Measurements from ENCODE around the gene RGS8.

The RGS8 gene

GRCh38 chr1:182670032-182670749 lies 14.2 kb downstream of the RGS8 start:
- DNase-seq: no peak

- no peak for DNase-seq
Observed at GRCh38 chr1:182669266-182669665, 15.1 kb downstream of the RGS8 start.

- DNase-seq: no peak
Observed at GRCh38 chr1:182668521-182669054, 15.8 kb downstream of the RGS8 start.

GRCh38 chr1:182667848-182668505 lies 16.4 kb downstream of the RGS8 start:
- DNase-seq: no peak

- no peak for DNase-seq
Observed at GRCh38 chr1:182666706-182667105, 17.7 kb downstream of the RGS8 start.

GRCh38 chr1:182664296-182664695 lies 20.1 kb downstream of the RGS8 start:
- no peak for DNase-seq

GRCh38 chr1:182662956-182663355 lies 21.4 kb downstream of the RGS8 start:
- DNase-seq: no peak

- no peak for DNase-seq
Observed at GRCh38 chr1:182662121-182662890, 22.1 kb downstream of the RGS8 start.

- DNase-seq: no peak
Observed at GRCh38 chr1:182658055-182658454, 26.3 kb downstream of the RGS8 start.

GRCh38 chr1:182656842-182657397 lies 27.5 kb downstream of the RGS8 start:
- no peak for DNase-seq

- DNase-seq: no peak
Observed at GRCh38 chr1:182653986-182654385, 30.4 kb downstream of the RGS8 start.

GRCh38 chr1:182652933-182653332 lies 31.5 kb downstream of the RGS8 start:
- DNase-seq: no peak

GRCh38 chr1:182651339-182651724 lies 33.1 kb downstream of the RGS8 start:
- DNase-seq: no peak

GRCh38 chr1:182650678-182651338 lies 33.6 kb downstream of the RGS8 start:
- DNase-seq: no peak

- DNase-seq: no peak
Observed at GRCh38 chr1:182649041-182649440, 35.3 kb downstream of the RGS8 start.

GRCh38 chr1:182646739-182647138 lies 37.6 kb downstream of the RGS8 start:
- DNase-seq: no peak

GRCh38 chr1:182644886-182645285 lies 39.5 kb downstream of the RGS8 start:
- no peak for DNase-seq

- no peak for DNase-seq
Observed at GRCh38 chr1:182643699-182644098, 40.7 kb downstream of the RGS8 start.

GRCh38 chr1:182642461-182642860 lies 41.9 kb downstream of the RGS8 start:
- no peak for DNase-seq

GRCh38 chr1:182641561-182641960 lies 42.8 kb downstream of the RGS8 start:
- no peak for DNase-seq

- DNase-seq: no peak
Observed at GRCh38 chr1:182639330-182639729, 45.1 kb downstream of the RGS8 start.

- DNase-seq: no peak
Observed at GRCh38 chr1:182637769-182638168, 46.6 kb downstream of the RGS8 start.

- no peak for DNase-seq
Observed at GRCh38 chr1:182635871-182636270, 48.5 kb downstream of the RGS8 start.

Measured in CD4-positive, alpha-beta T cell treated with Interleukin-4 for 4 hours (primary cell).